CD4-positive, alpha-beta T cell treated with Interferon gamma for 1 hour (primary cell): ENCODE measurements around the gene WFS1.

ENCODE experiments used
- DNase-seq: peaks from one replicate; pipeline ENCODE4 v3.0.0-alpha.2; 2020

WFS1 gene

DNA sequence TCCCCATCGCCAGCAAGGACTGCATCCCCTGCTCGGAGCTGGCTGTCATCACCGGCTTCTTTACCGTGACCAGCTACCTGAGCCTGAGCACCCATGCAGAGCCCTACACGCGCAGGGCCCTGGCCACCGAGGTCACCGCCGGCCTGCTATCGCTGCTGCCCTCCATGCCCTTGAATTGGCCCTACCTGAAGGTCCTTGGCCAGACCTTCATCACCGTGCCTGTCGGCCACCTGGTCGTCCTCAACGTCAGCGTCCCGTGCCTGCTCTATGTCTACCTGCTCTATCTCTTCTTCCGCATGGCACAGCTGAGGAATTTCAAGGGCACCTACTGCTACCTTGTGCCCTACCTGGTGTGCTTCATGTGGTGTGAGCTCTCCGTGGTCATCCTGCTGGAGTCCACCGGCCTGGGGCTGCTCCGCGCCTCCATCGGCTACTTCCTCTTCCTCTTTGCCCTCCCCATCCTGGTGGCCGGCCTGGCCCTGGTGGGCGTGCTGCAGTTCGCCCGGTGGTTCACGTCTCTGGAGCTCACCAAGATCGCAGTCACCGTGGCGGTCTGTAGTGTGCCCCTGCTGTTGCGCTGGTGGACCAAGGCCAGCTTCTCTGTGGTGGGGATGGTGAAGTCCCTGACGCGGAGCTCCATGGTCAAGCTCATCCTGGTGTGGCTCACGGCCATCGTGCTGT is 31.5 kb downstream of the WFS1 start:
- DNase-seq: no peak

DNA sequence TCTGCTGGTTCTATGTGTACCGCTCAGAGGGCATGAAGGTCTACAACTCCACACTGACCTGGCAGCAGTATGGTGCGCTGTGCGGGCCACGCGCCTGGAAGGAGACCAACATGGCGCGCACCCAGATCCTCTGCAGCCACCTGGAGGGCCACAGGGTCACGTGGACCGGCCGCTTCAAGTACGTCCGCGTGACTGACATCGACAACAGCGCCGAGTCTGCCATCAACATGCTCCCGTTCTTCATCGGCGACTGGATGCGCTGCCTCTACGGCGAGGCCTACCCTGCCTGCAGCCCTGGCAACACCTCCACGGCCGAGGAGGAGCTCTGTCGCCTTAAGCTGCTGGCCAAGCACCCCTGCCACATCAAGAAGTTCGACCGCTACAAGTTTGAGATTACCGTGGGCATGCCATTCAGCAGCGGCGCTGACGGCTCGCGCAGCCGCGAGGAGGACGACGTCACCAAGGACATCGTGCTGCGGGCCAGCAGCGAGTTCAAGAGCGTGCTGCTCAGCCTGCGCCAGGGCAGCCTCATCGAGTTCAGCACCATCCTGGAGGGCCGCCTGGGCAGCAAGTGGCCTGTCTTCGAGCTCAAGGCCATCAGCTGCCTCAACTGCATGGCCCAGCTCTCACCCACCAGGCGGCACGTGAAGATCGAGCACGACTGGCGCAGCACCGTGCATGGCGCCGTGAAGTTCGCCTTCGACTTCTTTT is 32.2 kb downstream of the WFS1 start:
- DNase-seq: no peak

DNA sequence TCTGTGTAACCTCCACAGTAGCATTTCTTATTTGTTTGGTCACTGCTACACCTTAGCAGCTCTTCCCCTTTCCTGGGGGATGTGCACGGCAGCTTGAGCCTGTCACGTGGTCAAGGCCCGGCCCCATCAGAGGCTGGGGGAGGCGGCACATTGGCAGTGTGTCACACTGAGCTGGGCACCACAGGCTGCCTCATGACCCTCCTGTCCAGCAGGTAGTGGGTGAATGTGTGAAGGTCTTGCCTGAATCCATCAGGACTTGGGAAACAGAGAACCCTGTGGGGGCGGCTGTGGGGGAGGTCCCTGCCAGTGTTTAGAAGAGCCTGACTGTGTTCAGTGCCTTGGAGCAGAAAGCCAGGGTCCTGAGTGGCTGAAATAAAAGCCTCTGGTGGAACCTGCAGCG is 33.2 kb downstream of the WFS1 start:
- no peak for DNase-seq

DNA sequence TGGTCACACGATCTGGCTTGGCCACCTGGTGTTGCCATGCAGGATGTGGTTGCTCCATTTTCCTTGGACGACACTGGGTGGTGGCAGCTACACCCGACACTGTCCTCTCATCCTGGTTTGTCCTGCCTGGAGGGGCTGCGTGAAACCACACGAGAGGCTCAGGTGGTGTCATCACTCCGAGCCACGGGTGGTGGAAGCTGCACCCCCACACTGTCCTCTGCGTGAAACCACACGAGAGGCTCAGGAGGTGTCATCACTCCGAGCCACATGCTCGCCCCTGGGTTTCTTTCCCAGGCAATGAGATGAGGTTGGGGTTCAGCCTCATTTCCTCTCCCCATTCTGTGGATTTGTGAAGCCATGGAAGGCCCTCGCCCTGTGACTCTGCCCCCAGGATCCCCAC is 34.3 kb downstream of the WFS1 start:
- DNase-seq: no peak

DNA sequence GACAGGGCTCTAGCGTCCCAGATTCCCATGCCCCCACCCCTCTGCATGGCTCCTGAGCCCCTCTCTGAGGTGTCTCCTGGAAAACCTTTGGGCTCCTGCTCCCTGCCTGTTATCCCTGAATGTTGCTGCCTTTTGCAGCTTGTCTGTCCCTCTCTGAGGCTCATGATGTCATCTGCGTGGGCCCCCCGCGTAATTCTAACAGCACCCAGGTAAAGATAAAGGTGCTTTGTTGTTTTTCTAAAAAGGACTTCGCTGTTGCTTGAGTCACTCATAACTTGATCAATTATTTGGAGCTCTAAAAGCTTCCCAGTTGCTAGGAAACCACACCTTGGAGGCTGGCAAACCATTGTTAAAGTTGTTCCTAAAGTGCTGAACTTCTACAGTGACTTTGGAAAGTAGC is 36.6 kb downstream of the WFS1 start:
- DNase-seq: no peak

DNA sequence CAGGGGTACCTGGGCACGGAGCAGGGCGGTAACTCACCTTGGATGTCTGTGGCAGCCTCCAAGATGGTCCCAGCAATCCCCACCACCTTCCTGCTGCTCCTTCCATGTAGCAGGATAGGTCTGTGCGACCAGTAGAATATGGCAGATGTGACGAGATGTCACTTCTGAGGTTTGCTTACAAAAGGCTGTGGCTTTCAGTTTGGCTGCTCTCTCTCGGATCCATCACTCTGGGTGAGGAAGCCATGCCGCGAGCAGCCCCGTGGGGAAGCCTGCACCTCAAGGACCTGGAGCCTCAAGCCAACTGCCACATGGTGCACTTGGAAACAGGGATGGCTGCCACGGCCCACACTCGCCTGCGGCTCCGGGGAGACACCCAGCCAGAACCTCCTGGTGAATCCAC is 37.6 kb downstream of the WFS1 start:
- DNase-seq: no peak

DNA sequence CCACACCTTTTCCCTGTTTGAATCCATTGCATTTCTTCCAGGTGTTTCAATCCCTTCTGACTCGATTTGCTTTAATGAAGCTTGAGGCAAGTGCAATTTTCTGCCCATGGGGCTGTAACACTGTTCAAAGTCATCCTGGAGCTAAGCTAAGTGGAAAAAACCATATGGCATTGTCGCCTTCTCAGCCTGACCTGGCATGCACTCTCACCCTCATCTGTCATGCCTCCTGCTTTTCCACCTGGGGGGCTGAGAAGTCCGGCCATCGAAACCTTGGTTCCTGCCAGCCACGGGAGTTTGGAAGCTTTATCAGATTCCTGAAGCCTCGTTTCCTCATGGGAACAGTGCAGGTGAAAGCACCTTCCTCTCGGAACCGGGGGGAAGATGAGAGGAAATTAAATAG is 38.2 kb downstream of the WFS1 start:
- DNase-seq: no peak

DNA sequence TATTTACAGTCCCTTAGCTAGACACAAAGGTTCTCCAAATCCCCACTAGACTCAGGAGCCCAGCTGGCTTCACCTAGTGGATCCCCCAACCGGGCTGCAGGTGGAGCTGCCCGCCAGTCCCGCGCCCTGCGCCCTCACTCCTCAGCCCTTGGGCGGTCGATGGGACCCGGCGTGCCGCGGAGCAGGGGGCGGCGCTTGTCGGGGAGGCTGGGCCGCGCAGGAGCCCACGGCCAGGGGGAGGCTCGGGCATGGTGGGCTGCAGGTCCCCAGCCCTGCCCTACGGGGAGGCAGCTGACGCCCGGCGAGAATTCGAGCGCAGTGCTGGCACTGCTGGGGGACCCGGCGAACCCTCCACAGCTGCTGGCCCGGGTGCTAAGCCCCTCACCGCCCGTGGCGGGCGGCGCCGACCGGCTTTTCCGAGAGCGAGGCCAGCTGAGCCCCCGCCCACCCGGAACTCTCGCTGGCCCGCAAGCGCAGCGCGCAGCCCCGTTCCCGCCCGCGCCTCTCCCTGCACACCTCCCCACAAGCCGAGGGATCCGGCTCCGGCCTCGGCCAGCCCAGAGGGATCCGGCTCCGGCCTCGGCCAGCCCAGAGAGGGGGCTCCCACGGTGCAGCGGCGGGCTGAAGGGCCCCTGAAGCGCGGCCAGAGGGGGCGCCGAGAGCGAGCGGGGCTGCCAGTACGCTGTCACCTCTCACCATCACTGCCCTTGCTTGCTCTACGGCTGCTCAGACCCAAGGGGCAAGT is 39.4 kb downstream of the WFS1 start:
- DNase-seq: no peak

DNA sequence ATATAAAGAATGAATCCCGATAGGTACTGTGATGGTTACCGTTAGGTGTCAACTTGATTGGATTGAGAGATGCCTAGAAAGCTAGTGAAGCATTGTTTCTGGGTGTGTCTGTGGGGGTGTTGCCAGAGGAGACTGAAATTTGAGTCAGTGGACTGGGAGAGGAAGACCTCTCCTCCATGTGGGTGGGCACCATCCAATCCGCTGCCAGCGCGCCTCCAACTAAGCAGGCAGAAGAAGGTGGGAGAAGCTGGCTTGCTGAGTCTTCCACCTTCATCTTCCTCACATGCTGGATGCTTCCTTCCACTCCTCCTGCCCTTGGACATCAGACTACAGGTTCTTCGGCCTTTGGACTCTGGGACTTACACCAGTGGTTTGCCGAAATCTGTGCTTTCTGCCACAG is 40.1 kb downstream of the WFS1 start:
- DNase-seq: no peak

DNA sequence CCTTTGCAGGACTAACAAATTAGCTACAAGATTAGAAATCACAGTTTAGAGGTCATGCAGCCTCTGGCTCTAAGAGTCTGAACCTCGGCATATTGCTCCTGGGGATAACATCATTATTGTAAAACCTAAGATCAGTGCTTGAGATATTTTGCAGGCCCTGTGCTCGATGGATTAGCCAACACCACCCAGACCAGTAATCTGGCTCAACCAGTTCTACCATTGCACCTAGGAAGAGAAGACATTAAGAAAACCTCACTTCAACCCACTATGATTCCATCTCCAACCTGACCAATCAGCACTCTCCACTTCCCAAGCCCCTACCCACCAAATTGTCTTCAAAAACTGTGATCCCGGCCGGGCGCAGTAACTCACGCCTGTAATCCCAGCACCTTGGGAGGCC is 43.6 kb downstream of the WFS1 start:
- DNase-seq: no peak

DNA sequence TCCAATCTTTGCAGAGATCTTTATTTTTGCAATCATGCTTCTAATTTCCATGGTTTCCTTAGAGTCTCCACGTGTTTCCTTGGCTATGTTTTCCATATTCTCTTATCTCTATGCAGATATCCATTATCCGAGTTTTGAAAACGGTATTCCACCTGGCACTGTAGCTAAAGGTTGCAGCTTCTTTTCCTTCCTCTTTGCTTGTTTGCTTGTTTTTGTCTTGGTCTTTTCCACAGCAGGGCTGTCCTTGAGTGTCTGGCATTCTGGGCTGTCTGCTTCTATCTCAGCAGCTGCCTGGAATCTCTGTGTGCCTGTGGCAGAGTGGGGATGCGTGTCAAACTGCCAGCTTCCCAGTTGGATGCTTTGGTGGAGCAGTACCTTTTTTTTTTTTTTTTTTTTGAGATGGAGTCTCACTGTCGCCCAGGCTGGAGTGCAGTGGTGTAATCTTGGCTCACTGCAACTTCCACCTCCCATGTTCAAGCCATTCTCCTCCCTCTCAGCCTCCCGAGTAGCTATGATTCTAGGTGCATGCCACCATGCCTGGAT is 46.9 kb downstream of the WFS1 start:
- no peak for DNase-seq

DNA sequence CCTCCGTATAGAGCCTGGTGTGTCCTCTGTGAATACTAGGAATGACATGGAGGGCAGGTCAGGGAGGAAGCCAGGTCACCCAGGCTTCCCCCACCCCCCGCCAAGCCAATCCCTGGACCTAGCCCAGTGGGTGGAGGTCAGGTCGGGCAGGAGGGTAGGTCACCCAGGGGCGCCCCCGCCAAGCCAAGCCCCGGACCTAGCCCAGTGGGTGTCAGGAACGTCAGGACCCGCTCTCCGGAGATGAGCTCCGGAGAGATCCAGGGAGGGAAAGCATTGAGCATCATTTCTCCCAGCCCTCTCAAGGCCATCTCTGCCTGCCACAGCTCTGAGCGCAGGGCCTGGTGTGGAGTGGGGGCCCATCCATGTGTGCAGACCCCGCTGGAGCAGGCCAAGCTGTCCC is 48.6 kb downstream of the WFS1 start:
- DNase-seq: no peak

DNA sequence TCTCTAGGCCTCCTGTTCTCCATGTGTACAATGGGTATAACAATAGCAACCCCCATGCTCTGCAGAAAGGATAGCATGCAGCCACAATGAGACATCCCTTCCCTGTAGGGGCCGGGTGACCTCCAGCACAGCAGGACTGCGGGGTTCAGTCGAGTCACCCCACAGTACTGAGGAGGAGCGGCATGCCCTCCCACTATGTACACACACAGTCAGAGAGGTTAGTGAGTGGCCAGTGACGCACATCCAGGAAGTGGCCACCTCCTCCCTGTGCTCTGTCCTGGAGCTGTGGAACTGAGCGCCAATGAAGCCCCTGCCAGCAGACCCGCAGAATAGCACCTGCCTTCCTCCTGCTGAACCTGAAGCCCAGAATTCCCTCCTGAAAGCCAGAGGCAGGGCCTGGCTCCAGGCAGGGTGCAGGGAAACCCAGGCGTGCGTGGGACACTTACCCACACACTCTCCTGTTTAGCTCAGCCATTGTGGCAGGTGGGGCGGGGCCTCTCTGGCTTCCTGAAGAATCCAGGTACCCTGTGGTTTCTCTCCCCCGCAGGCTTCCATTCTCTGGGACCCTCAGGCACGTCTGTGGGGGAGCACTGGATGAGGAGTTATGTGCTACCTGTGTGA is 50.0 kb downstream of the WFS1 start:
- DNase-seq: no peak

DNA sequence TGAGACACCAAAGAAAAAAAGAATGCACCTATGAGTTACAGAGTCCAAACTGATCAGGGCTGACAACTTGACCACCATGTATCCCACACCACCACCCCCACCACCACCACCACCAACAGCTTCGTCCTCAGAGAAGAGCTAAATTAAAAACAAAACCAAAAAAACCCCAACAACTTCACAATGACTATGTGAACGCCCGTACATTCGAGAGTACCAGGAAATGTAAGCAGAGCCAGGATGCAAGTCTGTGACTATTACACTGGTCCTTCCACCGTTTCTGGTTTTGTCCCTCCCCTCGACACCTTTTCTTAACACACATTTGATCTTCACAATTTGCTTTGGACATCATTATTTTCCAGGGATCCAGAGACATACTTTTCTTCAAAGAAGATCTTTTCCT is 51.0 kb downstream of the WFS1 start:
- DNase-seq: no peak

DNA sequence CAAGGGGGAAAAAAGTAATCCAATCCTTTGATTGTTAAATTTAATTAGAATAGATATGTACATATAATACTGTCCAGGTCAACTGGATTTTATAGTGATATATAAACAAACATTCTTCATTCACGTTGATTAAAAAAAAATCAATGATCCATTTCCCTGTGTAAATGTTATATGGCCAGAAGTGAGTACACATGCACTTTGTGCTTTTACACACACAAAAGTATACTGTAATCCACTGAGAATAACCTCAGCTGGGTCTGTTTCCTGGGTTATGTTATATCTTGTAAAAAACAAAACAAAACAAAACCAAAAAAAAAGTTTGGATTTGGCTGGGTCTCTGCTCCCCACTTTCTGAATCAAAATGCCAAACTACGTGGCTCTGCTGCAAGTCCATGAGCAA is 51.7 kb downstream of the WFS1 start:
- DNase-seq: no peak

DNA sequence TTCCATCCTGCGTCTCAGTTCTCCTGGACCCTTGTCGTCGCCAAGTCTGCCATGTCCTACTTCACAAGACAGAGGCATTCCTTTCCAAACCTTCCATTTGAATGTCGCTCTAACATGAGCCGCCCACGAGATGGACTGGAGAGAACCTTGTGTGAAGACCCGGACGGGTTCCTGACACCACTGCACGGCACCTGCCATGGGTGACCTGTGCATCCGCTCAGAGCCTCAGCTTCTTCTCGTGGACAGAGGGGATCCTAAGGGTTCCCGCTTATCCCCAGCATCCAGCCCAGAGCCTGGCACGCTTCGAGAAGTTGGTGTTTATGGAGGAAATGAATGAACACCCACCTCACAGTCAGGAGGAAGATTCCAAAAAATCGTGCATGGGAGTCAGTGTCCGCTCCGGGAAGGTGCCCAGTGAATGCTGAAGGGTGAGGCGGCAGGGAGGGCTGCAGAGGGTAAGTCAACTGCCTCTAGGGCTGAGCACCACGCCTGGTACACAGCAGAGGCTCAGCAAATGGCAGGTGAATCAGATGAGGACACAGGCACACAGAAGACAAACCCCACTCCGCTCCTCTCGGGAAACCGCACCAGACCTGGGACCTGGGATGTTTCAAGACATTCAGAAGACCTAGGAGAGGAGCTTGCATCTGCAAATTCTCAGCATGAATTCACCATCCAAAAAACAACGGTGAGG is 52.6 kb downstream of the WFS1 start:
- DNase-seq: no peak

DNA sequence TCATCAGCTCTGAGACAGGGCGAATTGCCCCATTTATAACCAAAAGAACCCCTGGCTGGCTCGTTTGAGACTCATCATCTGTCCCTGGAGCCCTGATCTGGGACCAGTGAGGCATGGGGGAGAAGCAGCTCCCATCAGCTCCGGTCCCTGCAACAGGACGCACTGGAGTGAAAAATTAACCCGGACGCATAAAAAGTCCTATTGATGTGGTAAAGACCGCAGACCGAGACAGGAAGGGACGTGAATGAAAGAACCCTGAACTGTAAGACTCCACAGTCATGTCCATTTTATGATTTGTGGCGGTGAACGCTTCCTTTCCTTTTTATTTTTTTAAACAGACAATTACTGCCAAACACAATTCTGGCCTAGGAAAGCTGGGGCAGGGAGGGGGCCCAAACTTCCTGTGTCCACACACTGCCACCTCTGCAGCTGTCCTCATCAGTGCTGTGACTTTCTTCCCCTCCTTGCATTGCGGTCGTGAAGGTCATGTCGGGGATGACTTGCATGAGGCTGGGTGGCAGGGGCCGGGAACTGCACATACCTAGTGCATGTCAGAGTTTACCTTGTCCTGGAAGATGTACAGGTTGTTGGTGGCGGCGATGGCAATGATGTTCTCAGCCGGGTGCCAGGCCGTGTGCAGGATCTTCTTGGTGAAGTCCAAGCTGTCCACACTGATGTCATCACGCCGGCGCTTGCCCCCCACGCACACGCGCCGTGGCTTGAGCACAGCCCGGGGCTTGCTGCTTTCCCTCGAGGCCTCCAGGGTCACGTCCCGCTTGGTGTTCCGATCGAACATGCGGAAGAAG is 53.3 kb downstream of the WFS1 start:
- DNase-seq: no peak

DNA sequence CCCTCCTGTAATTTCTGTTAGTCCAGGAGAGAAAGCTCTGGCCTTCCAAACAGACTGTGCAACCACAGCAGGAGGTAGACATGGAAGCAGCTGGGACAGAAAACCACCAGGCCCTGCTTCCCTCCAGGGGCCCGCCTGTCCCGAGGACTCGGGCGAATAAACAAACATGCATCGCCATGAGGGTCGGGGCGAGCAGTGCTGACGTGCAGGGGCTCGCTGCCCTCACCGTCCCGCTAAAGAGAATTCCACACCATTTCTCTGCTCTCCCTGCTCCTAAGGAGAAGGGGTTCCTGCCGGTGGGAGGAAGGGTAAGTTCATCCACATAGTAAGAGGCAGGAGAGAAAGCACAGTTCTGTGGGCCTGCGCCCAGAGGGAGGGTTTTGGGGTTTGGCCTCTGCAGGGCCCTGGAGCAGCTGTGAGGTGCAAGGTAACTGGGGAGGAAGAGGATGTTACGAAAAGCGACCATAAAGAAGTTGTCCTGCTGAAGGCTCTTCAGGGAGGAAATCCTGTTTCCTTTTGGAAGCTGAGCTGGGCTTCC is 54.9 kb downstream of the WFS1 start:
- no peak for DNase-seq

DNA sequence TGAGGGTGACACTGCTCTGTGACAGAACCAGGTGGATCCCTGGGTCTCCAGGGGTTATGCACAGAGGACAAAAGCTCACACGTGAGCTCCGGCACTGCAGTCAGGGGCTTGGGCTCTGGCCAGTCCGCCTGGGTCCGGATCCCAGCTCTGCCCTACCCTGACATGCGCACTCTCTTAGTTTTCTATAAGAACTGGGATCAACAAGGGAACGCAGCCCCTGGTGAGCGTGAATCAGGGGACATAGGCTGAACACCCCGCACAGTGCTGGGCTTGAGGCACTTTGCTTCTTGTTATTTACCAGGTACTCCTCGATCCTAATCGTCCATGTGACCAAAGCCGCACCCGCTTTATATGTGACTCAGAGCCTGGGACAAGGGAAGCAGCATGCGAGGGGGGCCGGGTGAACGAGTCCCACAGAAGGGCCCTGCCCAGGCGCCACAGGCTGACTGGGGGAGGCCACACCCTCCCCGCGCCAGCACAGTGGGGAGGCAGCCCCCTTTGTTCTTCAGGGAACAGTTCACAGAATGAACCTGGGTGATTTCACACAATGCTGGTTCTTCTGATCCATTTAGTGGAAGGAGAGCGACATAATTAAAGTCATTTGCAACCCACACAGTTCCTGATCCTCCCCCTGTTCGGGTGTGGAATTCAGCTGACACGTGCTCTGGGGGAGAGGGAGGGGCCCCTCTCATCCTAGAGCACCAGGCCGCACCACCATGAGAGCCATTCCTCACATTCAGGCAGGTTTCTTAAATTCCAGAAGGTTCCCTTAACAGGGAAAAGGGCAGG is 55.5 kb downstream of the WFS1 start:
- no peak for DNase-seq

DNA sequence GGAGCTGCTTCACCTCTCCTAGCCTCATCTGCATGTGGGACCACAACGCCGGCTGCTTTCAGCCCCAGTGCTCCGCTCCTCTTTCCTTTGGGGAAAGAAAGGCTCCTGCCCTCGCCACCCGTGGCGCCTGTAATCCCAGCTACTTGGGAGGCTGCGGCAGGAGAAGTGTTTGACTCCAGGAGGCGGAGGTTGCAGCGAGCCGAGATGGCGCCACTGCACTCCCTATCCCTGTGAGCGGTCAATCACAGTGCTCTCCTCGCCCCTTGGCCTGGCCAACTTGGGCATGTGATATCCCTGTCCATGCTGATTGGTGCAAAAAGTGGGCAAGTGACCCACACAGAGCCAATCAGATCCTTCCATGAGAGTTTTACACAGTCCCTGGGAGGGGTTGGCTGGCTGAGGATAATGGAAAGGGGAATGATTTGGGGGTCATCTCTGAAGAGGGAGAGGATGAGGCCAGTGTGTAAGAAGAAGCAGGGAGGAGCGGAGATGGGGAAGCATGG is 56.2 kb downstream of the WFS1 start:
- DNase-seq: no peak
